PFSK-1 (cell line): Measurements from ENCODE around the gene IMPA2.

Experiments
- FOXP2 ChIP-seq: optimal IDR thresholded peaks from 2 replicates; pipeline ENCODE3; 2011; ENCODE audit warnings: borderline replicate concordance, control low read depth, inconsistent platforms; ENCODE audit not compliant: insufficient read depth; ENCODE audit errors: extremely low read length, extremely low read depth
- POLR2AphosphoS5 ChIP-seq: IDR thresholded peaks from 2 replicates; pipeline ENCODE4 v1.6.1; 2012; ENCODE audit warnings: low read depth, mild to moderate bottlenecking, control low read depth, low read length, moderate library complexity
- SIN3A ChIP-seq: IDR thresholded peaks from 2 replicates; pipeline ENCODE4 v1.6.1; 2012; ENCODE audit warnings: mild to moderate bottlenecking, low read length, moderate library complexity, borderline replicate concordance; ENCODE audit not compliant: insufficient read depth
- TAF1 ChIP-seq: IDR thresholded peaks from 2 replicates; pipeline ENCODE4 v1.6.1; 2012; ENCODE audit warnings: low read length, control low read depth, borderline replicate concordance; ENCODE audit not compliant: insufficient read depth
- TF ChIP-seq, protein P1 (sequence below), 2 experiments: IDR thresholded peaks; 2 replicates each; pipeline versions ENCODE4 v1.6.1 to v1.8.0; 2011 to 2012; ENCODE audit warnings: low read depth in 2 of 2, low read length in 2 of 2, control low read depth in 1 of 2, inconsistent platforms in 1 of 2, mild to moderate bottlenecking in 1 of 2, moderate library complexity in 1 of 2; ENCODE audit not compliant: insufficient read depth in 1 of 2

DNA sequence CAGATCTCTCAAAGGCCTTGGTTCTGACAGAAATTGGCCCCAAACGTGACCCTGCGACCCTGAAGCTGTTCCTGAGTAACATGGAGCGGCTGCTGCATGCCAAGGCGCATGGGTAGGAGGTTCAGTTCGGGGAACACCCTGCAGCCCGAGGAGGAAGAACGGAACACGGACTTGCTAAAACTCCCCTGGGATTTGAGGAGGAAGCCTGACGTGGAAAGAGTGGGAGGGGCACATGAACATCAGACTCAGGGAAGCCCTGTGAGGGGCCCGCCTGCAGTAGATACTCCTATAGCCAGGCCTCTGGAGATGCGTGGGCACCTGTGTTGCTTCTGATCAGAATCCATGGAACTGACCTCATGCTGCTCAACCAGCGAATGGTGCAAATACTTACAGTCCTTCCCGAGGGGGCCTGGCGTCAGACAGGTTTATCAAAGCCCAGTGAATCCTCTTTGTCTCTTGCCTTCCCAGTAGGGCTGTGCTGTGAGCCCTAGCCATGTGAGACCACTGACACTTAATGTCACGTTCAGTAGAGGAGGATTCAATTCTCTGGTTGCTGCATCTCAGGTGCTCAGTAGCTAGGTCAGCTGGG lies 46.8 kb downstream of the IMPA2 start:
- no peak for TF ChIP-seq SIN3A
- TF ChIP-seq POLR2AphosphoS5, result no peak
- no peak for TF ChIP-seq TAF1
- TF ChIP-seq, protein P1, sequence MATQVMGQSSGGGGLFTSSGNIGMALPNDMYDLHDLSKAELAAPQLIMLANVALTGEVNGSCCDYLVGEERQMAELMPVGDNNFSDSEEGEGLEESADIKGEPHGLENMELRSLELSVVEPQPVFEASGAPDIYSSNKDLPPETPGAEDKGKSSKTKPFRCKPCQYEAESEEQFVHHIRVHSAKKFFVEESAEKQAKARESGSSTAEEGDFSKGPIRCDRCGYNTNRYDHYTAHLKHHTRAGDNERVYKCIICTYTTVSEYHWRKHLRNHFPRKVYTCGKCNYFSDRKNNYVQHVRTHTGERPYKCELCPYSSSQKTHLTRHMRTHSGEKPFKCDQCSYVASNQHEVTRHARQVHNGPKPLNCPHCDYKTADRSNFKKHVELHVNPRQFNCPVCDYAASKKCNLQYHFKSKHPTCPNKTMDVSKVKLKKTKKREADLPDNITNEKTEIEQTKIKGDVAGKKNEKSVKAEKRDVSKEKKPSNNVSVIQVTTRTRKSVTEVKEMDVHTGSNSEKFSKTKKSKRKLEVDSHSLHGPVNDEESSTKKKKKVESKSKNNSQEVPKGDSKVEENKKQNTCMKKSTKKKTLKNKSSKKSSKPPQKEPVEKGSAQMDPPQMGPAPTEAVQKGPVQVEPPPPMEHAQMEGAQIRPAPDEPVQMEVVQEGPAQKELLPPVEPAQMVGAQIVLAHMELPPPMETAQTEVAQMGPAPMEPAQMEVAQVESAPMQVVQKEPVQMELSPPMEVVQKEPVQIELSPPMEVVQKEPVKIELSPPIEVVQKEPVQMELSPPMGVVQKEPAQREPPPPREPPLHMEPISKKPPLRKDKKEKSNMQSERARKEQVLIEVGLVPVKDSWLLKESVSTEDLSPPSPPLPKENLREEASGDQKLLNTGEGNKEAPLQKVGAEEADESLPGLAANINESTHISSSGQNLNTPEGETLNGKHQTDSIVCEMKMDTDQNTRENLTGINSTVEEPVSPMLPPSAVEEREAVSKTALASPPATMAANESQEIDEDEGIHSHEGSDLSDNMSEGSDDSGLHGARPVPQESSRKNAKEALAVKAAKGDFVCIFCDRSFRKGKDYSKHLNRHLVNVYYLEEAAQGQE (IDR thresholded peaks at IDR 0.05; ENCODE audit: insufficient read depth in 1 of 2, low read depth in 2 of 2, low read length in 2 of 2), result no peak
- no peak for TF ChIP-seq FOXP2
